H1 (cell line): Measurements from ENCODE around the gene ARHGEF10L. TPM values are rescaled to one million over a fixed set of nuclear protein-coding genes. Genes with fewer than 3 reads are reported as not detected.

Experiments used
- CTCF ChIA-PET: fragments of 300-600 bp; sonication (Branson Sonifier 250); formaldehyde crosslinking; loops from one replicate; lab custom pipeline; 2021; ENCODE audit not compliant: partially characterized antibody; lab: Charles Lee
- POLR2A ChIA-PET: fragments of 300-600 bp; sonication (Branson Sonifier 250); formaldehyde crosslinking; loops from one replicate; lab custom pipeline; 2021; ENCODE audit warnings: inconsistent platforms; ENCODE audit not compliant: partially characterized antibody; lab: Charles Lee
- DNase-seq, 2 experiments: peaks; one replicate each; pipeline versions ENCODE4 v3.0.0 to v3.0.0-alpha.2; 2010 to 2022; ENCODE audit warnings: low spot score in 2 of 2, low read depth in 1 of 2, mixed read lengths in 1 of 2
- FAIRE-seq: peaks from 2 replicates; lab custom pipeline; 2011; peaks lifted over from hg19 to GRCh38; lab: Jason Lieb, UNC
- H2AFZ ChIP-seq: 2 replicates; pipeline ENCODE4 v1.8.1; 2012; ENCODE audit warnings: low read length, inconsistent platforms
- H2AK5ac ChIP-seq: 2 replicates; pipeline ENCODE4 v1.6.1; 2013; ENCODE audit warnings: low read depth, low read length
- H2BK120ac ChIP-seq: replicated peaks from 2 replicates; pipeline ENCODE3; 2013; ENCODE audit warnings: low read depth, low read length, inconsistent platforms
- H2BK12ac ChIP-seq: 2 replicates; pipeline ENCODE4 v1.6.1; 2013; ENCODE audit warnings: low read depth, low read length
- H2BK15ac ChIP-seq: 2 replicates; pipeline ENCODE4 v1.6.1; 2013; ENCODE audit warnings: low read length
- H2BK20ac ChIP-seq: 2 replicates; pipeline ENCODE4 v1.6.1; 2013; ENCODE audit warnings: low read length
- H2BK5ac ChIP-seq: 2 replicates; pipeline ENCODE4 v1.6.1; 2013; ENCODE audit warnings: low read depth, low read length
- H3K14ac ChIP-seq: 2 replicates; pipeline ENCODE4 v1.6.1; 2013; ENCODE audit warnings: inconsistent platforms; ENCODE audit not compliant: insufficient read length
- H3K18ac ChIP-seq: 2 replicates; pipeline ENCODE4 v1.6.1; 2013; ENCODE audit warnings: low read length; ENCODE audit errors: extremely low read depth
- H3K23ac ChIP-seq: 2 replicates; pipeline ENCODE4 v1.6.1; 2013; ENCODE audit warnings: inconsistent platforms; ENCODE audit not compliant: insufficient read length
- H3K23me2 ChIP-seq: 2 replicates; pipeline ENCODE4 v1.6.1; 2013; ENCODE audit warnings: low read depth, low read length
- H3K27ac ChIP-seq: 2 replicates; pipeline ENCODE4 v1.6.1; 2011; ENCODE audit warnings: low read depth, low read length, inconsistent platforms
- H3K27me3 ChIP-seq, 4 experiments: replicated peaks in 1 of 4; 1 replicate in 1 of 4; 2 replicates in 3 of 4; pipeline versions ENCODE4 v1.6.1 to v1.8.1; 2011 to 2013; ENCODE audit warnings: low read length in 3 of 4, mild to moderate bottlenecking in 3 of 4, inconsistent platforms in 2 of 4, mixed read lengths in 2 of 4, moderate library complexity in 1 of 4; ENCODE audit not compliant: control insufficient read depth in 3 of 4, insufficient read depth in 3 of 4; ENCODE audit errors: extremely low read depth in 1 of 4
- H3K36me3 ChIP-seq, 4 experiments: 2 replicates each; pipeline versions ENCODE4 v1.6.1 to v1.8.1; 2011 to 2013; ENCODE audit warnings: mild to moderate bottlenecking in 4 of 4, low read length in 3 of 4, moderate library complexity in 2 of 4, control low read depth in 1 of 4, inconsistent platforms in 1 of 4; ENCODE audit not compliant: insufficient read depth in 4 of 4, control insufficient read depth in 2 of 4
- H3K4ac ChIP-seq: replicated peaks from 2 replicates; pipeline ENCODE3; 2013; ENCODE audit warnings: low read length, low read depth, mixed read lengths, inconsistent platforms; ENCODE audit not compliant: insufficient read length
- H3K4me1 ChIP-seq, 4 experiments: replicated peaks in 1 of 4; 1 replicate in 1 of 4; 2 replicates in 3 of 4; pipeline versions ENCODE4 v1.6.1 to v1.8.1; 2011 to 2013; ENCODE audit warnings: low read length in 3 of 4, inconsistent platforms in 2 of 4, mixed read lengths in 1 of 4; ENCODE audit not compliant: insufficient read depth in 4 of 4, control insufficient read depth in 3 of 4
- H3K4me2 ChIP-seq, 2 experiments: 2 replicates each; pipeline versions ENCODE4 v1.6.1 to v1.8.1; 2011 to 2013; ENCODE audit warnings: low read depth in 2 of 2, low read length in 2 of 2, control low read depth in 1 of 2, inconsistent platforms in 1 of 2, mild to moderate bottlenecking in 1 of 2; ENCODE audit not compliant: insufficient read depth in 1 of 2
- H3K4me3 ChIP-seq, 4 experiments: fragments of 200-600, 300-600 bp in 1 of 4; sonication (generic), shearing (Covaris generic), sonication (Bioruptor Twin) in 1 of 4; 2 replicates each; pipeline versions ENCODE4 v1.5.1 to v1.8.1; 2011 to 2016; ENCODE audit warnings: low read length in 4 of 4, low read depth in 3 of 4, control low read depth in 2 of 4, inconsistent platforms in 2 of 4, mild to moderate bottlenecking in 2 of 4, mixed read lengths in 1 of 4, moderate library complexity in 1 of 4; ENCODE audit not compliant: insufficient read depth in 2 of 4; ENCODE audit errors: extremely low read depth in 1 of 4
- H3K56ac ChIP-seq: replicated peaks from 2 replicates; pipeline ENCODE3; 2013; ENCODE audit warnings: low read depth, mild to moderate bottlenecking, mixed read lengths, low read length, inconsistent platforms; ENCODE audit not compliant: insufficient read length
- H3K79me1 ChIP-seq: 2 replicates; pipeline ENCODE4 v1.6.1; 2013; ENCODE audit warnings: low read depth, low read length, control low read depth
- H3K79me2 ChIP-seq, 2 experiments: 2 replicates each; pipeline versions ENCODE4 v1.6.1 to v1.8.1; 2012 to 2013; ENCODE audit warnings: low read length in 2 of 2, mild to moderate bottlenecking in 2 of 2, inconsistent platforms in 1 of 2; ENCODE audit not compliant: insufficient read depth in 2 of 2, control insufficient read depth in 1 of 2
- H3K9ac ChIP-seq, 4 experiments: replicated peaks in 1 of 4; 1 replicate in 1 of 4; 2 replicates in 3 of 4; pipeline versions ENCODE4 v1.6.1 to v1.8.1; 2011 to 2013; ENCODE audit warnings: low read depth in 3 of 4, low read length in 3 of 4, control low read depth in 2 of 4, mild to moderate bottlenecking in 2 of 4, moderate library complexity in 2 of 4, inconsistent platforms in 1 of 4; ENCODE audit errors: extremely low read depth in 1 of 4
- H3K9me3 ChIP-seq, 2 experiments: 2 replicates each; pipeline versions ENCODE4 v1.6.1 to v1.8.1; 2012 to 2013; ENCODE audit warnings: mild to moderate bottlenecking in 2 of 2, moderate library complexity in 2 of 2, control low read depth in 1 of 2, inconsistent platforms in 1 of 2, low read depth in 1 of 2, low read length in 1 of 2, mixed read lengths in 1 of 2; ENCODE audit not compliant: insufficient read depth in 2 of 2
- H4K20me1 ChIP-seq, 2 experiments: replicated peaks in 1 of 2; 2 replicates each; pipeline versions ENCODE3 to v1.8.1; 2011 to 2013; ENCODE audit warnings: inconsistent platforms in 2 of 2, low read length in 2 of 2, mild to moderate bottlenecking in 1 of 2; ENCODE audit not compliant: insufficient read depth in 2 of 2, control insufficient read depth in 1 of 2
- H4K5ac ChIP-seq: 2 replicates; pipeline ENCODE4 v1.6.1; 2013; ENCODE audit warnings: low read length, low read depth, mixed read lengths, inconsistent platforms; ENCODE audit not compliant: insufficient read length
- H4K8ac ChIP-seq: 2 replicates; pipeline ENCODE4 v1.8.0; 2013; ENCODE audit warnings: mild to moderate bottlenecking, moderate library complexity, low read length, inconsistent platforms; ENCODE audit not compliant: insufficient read depth; ENCODE audit errors: extremely low read depth
- H4K91ac ChIP-seq: replicated peaks from 2 replicates; pipeline ENCODE3; 2013; ENCODE audit warnings: low read length, mixed read lengths, inconsistent platforms; ENCODE audit not compliant: insufficient read length
- WGBS, 2 experiments: shearing (Covaris generic) in 1 of 2; methylation state at CpG; one replicate each; pipeline versions ENCODE4 v1.1.6 to v1.1.7; 2013 to 2015; ENCODE audit warnings: low lambda C conversion rate in 2 of 2, mixed read lengths in 2 of 2, inconsistent platforms in 1 of 2, low coverage in 1 of 2, missing lambda C conversion rate in 1 of 2; ENCODE audit not compliant: insufficient replicate concordance in 2 of 2, insufficient coverage in 1 of 2, insufficient read length in 1 of 2; ENCODE audit errors: extremely low coverage in 1 of 2, missing lambda C conversion rate in 1 of 2; 5-methylcytosine and 5-hydroxymethylcytosine counted together
- polyA plus RNA-seq, 7 experiments: library from polyadenylated mRNA; depleted of rRNA in 3 of 7; stranded (reverse) in 5 of 7; unstranded in 2 of 7; fragments of >200 nt in 5 of 7; fragments of 200-250 nt in 2 of 7; gene quantifications; 1 replicate in 5 of 7; 2 replicates in 1 of 7; 4 replicates in 1 of 7; pipeline versions ENCODE4 v1.2.1 to v1.2.3, GENCODE V29; 2011 to 2013; ENCODE audit warnings: missing spikeins in 2 of 7, mixed read lengths in 2 of 7
- total RNA-seq: library from RNA; stranded (reverse); fragmentation: NEBNext Ultra II Directional; extraction: Animal tissue kit (Norgen Biotek cat#: 25700); gene quantifications from 2 replicates; pipeline ENCODE4 v1.2.1, GENCODE V29; 2021
- TF ChIP-seq, protein P1 (sequence below), 3 experiments: IDR thresholded peaks; 1 replicate in 2 of 3; 2 replicates in 1 of 3; pipeline versions ENCODE4 v1.5.1 to v1.6.1; 2011; ENCODE audit warnings: low read length in 3 of 3, mild to moderate bottlenecking in 3 of 3, inconsistent platforms in 2 of 3, low read depth in 1 of 3, moderate library complexity in 1 of 3; ENCODE audit not compliant: insufficient read depth in 1 of 3; ENCODE audit errors: control extremely low read depth in 1 of 3
- TF ChIP-seq, protein P2 (sequence below): IDR thresholded peaks from 2 replicates; pipeline ENCODE4 v1.6.1; 2012; ENCODE audit warnings: low read length, inconsistent platforms

ARHGEF10L gene
- total and polyA plus RNA-seq, 2 of the 8 experiments (the other 6 are each of a cell fraction or from before 2014, with no cell fraction given), result 33.6 to 39.6 TPM

DNA sequence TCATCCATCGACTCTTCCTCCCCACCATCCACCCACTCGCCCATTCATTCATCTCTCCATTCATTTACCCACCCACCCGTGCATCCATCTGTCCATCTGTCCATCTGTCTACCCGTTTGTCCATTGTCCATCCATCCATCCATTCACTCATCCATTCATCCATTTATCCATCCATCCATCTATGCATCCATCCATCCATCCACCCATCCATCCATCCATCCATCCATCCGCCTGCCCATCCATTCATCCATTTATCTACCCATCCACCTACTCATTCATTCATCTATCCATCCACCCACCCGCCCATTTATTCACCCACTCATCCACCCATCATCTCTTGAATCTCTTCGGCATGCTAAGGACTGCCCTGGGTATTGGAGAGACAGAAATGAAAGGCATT is 18.5 kb downstream of the ARHGEF10L start:
- Histone ChIP-seq H2BK5ac (peak overlapping the region; percentile 82; the same call in 1 of the 2 replicates), H2AFZ (no peak overlapping the region), H2BK20ac (no peak overlapping the region), H3K27me3 (no peaks in the 10 kb centered on the region), H3K23ac (no peak overlapping the region), H2BK15ac (no peak overlapping the region; the same call in 1 of the 2 replicates), H3K4me2 (0 out of 4 replicates have a peak overlapping the region, but pooled peaks of 1 of the 2 experiments have one; percentile 36), H3K18ac (no peak overlapping the region), H3K36me3 (no peaks in the 10 kb centered on the region), H3K79me2 (peaks cover 3 to 93% of the 10 kb centered on the region in 2 experiments), H4K8ac (no peak overlapping the region), H3K4ac (peak overlapping the region; percentile 45), H3K4me1 (peaks cover 13 to 50% (median 26%) of the 10 kb centered on the region in 4 experiments), H3K9ac (no peak overlapping the region), H3K4me3 (no peak overlapping the region), H3K79me1 (peaks cover 37% of the 10 kb centered on the region), H2BK12ac (peak overlapping the region; percentile 46; the same call in 1 of the 2 replicates), H3K27ac (no peak overlapping the region), H3K56ac (no peak overlapping the region), H4K5ac (no peak overlapping the region), H4K20me1 (peaks cover 2 to 15% of the 10 kb centered on the region in 2 experiments), H3K23me2 (peaks cover 5% of the 10 kb centered on the region; the same call in 1 of the 2 replicates), H2AK5ac (peak overlapping the region; percentile 3; the same call in 1 of the 2 replicates), H3K14ac (no peak overlapping the region), H3K9me3 (no peaks in the 10 kb centered on the region), H2BK120ac (peak overlapping the region; percentile 80), H4K91ac (no peak overlapping the region)
- no peak for FAIRE-seq
- ChIA-PET CTCF (interaction anchor here (1.6 to 86.2 kb wide), 7 partner anchors 8 to 49 kb away, joined by 3 to 1640 read pairs (median 7); no protein-coding TSS in a partner anchor), POLR2A (interaction anchor here (1.5 to 4.5 kb wide), 3 partner anchors 8 to 17 kb away, joined by 4 to 24 read pairs (median 13); partner anchors contain the start of gene ARHGEF10L)
- no peak for DNase-seq
- TF ChIP-seq, protein P1, sequence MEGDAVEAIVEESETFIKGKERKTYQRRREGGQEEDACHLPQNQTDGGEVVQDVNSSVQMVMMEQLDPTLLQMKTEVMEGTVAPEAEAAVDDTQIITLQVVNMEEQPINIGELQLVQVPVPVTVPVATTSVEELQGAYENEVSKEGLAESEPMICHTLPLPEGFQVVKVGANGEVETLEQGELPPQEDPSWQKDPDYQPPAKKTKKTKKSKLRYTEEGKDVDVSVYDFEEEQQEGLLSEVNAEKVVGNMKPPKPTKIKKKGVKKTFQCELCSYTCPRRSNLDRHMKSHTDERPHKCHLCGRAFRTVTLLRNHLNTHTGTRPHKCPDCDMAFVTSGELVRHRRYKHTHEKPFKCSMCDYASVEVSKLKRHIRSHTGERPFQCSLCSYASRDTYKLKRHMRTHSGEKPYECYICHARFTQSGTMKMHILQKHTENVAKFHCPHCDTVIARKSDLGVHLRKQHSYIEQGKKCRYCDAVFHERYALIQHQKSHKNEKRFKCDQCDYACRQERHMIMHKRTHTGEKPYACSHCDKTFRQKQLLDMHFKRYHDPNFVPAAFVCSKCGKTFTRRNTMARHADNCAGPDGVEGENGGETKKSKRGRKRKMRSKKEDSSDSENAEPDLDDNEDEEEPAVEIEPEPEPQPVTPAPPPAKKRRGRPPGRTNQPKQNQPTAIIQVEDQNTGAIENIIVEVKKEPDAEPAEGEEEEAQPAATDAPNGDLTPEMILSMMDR (IDR thresholded peaks at IDR 0.05; ENCODE audit: control extremely low read depth in 1 of 3, insufficient read depth in 1 of 3, low read depth in 1 of 3, low read length in 3 of 3), result no peak
- TF ChIP-seq, protein P2, sequence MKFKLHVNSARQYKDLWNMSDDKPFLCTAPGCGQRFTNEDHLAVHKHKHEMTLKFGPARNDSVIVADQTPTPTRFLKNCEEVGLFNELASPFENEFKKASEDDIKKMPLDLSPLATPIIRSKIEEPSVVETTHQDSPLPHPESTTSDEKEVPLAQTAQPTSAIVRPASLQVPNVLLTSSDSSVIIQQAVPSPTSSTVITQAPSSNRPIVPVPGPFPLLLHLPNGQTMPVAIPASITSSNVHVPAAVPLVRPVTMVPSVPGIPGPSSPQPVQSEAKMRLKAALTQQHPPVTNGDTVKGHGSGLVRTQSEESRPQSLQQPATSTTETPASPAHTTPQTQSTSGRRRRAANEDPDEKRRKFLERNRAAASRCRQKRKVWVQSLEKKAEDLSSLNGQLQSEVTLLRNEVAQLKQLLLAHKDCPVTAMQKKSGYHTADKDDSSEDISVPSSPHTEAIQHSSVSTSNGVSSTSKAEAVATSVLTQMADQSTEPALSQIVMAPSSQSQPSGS, result no peak
- 93 to 100% methylated on average over 2 to 7 of the region's 7 CpGs for WGBS, 2 experiments
